IPS DF 19.7 (cell line): Measurements from ENCODE around the gene LIPE.

ENCODE experiments used
- DNase-seq: peaks from one replicate; pipeline ENCODE4 v3.0.0-alpha.2; 2013; ENCODE audit warnings: low read depth, low spot score

The LIPE gene

DNA sequence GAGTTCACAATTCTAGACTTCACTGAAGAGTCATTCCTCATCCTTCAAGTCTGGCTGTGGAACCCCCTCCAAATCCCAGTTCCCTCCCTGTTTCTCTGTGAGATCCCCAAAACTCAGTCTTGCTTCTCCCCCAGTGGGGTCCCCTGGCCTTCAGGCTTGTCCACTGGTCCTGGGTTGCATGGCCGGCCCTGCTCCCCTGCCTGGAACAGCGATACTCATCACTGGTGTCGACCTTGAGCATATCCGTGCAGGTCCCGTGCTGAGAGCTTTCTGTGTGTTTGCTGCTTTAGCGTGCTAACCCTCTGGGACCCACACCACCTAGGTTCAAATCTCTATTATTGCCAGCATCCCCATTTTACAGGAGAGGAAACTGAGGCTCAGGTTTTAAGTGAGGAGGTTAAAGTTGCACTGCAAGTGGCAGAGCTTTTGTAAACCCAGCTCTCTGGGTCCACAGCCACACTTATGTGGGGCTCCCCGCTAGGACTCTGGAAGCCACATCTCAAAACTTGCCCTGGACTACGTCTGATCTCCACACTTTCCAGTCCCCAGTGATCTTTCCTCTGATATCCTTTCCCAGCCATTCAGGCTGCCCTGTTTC is 15.5 kb downstream of the LIPE start:
- DNase-seq: no peak

DNA sequence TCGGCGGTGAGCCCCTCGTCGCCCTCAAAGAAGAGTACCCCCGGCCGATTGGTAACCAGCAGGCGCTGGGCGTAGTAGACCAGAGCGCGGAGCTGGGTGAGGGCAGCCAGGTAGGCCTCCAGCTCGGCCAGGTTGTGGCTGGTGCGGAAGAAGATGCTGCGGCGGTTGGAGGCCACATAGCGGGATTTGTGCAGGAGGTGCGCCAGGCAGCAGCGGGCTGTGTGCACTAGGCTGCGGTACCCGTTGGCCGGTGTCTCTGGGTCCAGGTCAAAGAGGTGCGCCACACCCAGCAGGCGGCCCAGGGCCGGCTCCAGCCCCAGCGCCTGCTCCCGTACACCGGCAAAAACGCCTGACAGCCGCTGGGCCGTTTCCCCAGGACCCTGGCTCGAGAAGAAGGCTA is 16.8 kb downstream of the LIPE start:
- DNase-seq: no peak

DNA sequence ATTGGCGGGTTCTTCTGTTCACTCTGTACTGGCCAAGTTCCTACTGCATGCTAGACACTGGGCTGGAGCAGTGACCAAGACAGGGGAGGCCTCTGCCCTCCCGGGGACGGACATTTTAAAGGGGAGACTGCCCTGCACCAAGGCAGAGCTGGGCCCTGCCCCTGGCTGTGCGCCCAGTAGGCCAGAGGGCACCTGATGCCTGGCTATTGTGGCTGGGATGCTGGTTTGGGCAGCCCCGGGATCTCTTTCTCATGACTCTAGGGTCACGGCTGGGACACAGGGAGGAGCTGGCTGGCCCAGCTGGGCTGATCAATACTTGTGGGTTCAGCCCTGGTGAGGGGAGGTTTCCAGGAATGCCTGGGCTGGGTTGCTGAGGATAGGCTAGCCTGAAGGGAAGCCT is 17.7 kb downstream of the LIPE start:
- no peak for DNase-seq

DNA sequence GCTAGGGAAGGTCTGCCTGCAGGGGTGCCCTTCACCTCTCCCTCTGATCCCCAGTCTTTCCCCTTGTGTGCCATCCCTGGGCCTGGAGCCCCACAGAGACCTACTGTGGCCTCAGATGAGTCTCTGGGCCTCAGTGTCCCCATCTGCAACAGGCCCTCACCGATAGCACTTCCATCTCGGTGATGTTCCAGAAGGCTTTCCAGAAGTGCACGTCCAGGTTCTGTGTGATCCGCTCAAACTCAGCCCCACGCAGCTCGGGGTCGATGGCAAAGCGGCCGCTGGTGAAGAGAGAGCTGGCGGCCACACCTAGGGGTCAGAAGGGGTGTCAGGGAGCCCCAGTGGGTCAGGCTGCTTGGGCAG is 19.4 kb downstream of the LIPE start:
- DNase-seq: no peak

DNA sequence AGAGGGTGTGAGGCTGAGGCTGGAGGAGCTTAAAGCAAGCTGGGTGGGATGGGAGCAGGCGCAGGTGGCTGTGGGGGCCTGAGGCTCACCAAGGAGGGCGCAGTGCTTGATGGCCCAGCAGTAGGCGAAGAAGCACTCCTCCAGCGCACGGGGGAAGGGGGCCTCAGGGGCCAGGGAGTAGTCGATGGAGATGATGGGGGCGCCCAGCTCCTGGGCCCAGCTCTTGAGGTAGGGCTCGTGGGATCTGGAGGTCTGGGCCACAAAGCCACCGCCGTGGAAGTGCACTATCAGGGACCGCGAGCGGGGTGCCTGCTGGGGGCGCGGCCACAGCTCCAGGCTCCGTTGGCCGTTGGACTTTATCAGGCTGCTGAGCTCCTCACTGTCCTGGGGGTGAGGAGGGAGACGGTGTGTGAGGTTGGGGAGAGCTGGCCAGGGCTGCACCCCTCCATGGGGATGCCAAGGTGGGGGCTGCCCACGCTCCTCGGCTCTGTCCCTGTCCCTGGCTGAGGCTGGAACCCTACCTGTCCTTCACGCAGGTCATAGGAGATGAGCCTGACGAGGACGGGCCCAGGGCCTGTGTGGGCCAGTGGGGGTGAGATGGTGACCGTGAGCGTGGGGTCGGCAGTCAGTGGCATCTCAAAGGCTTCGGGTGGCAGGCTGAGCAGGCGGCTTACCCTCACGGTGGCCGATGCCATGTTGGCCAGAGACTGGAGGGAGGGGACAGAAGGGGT is 19.9 kb downstream of the LIPE start:
- no peak for DNase-seq

DNA sequence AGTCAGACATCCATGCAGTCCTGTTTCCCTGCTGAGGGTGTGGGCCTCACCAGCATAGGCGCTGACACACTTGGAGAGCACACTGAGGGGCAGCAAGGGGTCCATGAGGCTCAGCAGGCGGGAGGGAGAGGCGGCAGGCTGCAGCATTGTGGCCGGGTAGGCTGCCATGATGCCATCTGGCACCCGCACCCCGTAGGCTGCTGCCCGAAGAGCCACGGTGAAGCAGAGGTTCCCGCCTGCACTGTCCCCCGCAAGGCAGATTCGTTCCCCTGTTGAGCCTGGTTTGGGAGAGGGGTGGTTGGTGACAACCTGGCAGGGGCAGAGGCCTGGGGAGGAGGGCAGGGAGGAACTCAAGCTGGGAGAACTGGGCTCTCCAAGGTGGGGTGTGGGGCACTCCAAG is 21.1 kb downstream of the LIPE start:
- no peak for DNase-seq

DNA sequence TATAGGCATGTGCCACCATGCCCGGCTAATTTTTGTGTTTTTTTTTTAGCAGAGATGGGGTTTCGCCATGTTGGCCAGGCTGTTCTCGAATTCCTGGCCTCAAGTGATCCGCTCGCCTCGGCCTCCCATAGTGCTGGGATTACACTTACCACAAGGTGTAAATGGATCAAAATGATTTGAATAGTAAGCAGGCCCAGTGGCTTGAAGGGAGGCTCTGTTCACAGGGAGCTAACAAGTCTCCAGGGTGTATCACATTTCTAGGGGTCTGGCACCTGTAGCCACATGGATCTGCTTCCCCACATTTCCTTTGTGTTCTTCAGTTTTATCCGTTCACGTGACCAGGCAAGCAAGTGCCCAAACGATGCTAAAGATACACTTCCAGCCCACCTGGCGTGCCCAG is 23.6 kb downstream of the LIPE start:
- DNase-seq: no peak

DNA sequence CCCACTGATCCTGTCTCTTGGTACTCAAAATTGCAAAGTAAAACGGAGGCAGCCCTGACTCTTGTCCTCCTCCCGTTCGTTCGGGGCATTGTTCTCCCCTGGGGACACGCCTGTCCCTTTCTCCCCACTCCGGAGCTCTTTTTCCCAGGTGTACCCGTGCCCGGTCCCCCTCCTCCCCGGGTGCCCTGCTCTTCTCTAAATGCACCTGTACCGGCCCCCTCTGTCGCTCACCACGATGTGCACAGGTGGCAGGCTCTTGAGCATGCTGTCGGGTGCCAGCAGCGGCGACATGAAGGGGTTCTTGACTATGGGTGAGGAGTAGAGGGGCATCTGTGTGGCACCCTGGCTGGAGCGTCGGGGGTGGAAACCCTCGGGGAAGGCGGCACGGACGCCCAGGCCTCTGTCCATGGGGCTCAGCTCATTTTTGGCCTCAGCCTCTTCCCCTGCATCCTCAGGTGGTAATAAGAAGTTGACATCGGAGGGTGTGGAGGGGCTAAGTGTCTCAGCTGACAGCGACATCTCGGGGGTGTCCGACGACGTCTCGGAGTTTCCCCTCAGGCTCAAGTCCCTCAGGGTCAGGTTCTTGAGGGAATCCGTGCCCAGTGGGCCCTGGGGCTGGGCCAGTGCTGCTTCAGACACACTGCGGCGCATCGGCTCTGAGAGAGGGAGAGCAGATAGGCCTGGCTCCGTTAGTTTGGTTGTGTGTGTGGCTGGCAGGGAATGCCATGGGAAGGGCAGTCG is 24.6 kb downstream of the LIPE start:
- no peak for DNase-seq

DNA sequence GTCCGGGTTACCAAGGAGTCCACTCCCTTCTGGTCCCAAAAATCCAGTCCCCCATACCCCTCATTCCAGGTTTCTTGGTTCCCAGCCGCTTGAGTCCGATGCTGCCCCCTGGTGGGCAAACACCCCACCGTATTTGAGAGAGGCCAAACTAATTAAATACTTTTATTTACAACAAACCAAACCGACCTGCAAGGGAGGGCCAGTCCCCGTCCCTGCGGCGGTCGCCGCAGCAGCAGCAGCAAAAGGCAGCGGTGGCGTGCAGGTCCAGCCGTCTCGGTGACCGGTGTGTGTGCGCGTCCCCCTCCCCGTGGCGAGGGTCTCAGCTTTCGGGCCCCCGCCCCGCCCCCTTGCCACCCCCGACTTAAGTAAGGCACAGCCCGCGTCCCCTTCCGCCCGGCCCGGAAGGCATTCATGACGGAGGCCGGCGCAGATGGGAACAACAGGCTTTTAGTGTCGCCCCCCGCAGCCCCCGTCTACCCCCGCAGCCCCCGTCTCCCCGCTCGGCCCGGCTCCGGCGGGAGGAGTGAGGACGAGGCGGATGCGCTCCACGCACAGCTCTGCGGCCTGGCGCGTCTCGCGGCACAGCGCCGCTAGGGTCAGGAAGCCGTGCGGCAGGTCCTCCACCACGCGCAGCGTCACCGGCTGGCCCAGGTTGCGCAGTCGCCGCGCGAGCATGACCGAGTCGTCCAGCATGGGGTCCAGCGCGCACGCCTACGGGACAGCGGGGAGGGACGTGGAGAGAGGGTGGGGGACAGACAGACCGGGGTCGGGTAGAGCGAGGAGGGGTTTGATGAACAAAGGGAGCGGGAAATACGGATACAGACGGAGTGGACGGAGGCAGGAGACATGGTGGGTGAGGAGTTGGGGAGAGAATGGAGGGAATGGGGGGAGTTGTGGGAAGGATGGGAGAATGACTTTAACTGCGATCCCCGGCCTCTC is 25.6 kb downstream of the LIPE start:
- DNase-seq: no peak

DNA sequence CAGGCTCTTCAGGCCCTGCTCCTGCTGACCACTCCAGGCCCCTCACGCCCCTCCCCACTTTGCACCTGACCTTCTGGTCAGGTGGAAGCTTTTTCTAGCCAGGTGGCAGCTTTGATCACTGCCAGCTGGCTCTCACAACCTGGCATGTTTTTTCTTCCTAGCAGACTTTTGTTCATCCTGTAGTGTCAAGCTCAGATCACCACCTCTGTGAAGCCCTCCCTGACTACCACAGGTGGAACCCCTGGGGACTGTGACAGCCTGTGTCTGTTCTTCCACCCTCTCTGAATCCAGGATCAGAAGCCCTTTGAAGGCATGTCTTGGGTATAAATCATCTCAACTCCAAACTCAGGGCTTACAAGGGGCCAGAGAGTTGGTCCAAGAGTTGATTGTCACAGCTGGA is 26.8 kb downstream of the LIPE start:
- no peak for DNase-seq

DNA sequence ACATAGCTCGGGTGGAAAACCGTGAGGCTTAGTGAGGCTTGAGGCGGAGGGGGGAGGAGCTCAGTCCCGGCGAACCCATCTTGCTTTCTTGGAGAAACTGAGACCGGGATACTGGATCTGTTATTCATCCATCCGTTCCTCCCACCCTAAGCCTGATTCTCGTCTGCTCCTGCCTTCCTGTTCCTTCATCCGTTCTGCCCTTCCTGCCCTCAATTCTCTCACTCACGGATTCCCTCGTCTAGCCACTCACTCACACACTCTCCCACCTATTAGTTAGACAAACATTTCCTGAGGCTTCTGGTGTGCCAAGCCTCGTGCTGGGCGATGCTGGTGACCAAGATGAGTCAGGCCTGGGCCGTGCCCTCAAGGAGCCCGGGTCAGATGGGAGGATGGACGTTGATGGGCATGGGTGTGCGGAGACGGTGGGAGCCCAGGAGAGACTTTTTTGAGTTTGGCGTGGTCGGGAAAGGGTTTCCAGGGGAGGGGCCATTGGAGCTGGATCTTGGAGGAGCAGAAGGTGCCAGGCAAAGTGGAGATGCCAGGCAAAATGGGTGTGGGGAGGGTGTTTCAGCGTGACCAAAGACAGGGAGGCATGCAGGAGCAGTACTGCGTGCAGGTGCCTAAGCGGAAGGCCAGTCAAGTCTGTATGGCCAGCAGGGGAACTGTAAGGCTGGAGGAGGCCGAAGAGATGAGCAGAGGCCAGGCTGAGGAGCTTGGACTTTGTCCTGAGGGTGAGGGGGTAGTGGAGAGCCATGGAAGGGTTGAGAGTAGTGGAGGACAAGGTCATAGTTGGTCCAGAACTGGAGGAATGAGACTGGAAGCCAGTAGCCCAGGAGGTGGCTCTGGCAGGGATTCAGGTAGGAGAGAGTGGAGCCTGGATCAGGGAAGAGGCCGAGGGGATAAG is 29.7 kb downstream of the LIPE start:
- DNase-seq: no peak

DNA sequence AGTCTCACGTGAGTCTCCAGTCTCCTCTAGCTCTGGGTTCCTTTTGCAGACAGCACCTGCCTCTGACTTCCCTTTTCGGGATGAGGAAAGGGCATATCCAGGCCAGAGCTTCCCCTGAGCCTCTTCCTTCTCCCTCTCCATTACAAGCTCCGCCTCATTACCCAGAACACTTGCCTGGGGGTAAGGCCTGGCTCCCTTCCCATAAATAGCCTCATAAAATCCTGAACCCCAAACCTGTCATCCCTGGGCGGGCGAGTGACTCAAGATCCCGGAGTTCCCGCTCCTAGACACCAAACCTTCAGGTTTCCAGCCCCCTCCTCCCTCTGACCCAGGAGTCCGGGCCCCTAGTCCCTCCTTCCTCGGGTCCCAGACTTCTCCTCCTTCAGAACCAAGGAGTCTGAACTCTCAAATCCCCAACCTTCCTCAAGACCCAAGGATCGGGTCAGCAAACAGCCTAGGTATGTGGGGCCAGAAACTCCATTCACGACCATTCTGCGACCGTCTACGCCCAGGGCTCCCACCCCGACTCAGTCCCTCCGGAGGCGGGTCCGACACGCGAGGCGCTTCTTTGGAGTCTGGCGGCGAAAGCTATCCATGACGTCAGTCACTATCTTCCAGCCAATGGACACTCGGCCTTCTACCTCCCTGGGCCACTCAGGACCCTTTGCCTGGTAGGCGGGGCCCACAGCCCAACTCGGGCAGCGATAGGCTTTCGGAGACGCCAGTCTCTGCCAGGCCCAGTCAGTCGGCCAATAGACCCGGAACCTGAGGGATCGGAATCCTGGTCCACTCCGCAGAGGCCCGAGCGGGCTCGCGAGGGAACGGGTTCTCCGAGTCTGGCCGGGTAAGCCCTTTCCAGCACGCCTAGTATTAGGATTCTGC is 30.6 kb downstream of the LIPE start:
- DNase-seq: peak; percentile 97

DNA sequence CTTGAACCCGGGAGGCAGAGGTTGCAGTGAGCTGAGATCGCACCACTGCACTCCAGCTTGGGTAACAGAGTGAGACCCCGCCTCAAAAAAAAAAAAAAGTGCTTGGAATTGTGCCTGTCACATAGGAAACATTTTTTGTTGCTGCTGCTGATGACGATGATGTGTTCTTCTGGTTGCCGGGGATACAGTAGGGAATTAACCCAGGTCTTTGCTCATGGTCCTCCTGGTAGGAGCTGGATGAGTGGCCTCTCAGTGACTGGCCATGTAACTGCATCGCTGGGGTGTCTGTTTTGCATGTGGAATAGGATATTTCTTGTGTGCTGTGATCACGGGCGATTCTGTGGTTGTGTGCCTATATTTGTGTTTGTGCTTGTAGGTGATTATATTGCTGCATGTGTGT is 32.4 kb downstream of the LIPE start:
- no peak for DNase-seq

DNA sequence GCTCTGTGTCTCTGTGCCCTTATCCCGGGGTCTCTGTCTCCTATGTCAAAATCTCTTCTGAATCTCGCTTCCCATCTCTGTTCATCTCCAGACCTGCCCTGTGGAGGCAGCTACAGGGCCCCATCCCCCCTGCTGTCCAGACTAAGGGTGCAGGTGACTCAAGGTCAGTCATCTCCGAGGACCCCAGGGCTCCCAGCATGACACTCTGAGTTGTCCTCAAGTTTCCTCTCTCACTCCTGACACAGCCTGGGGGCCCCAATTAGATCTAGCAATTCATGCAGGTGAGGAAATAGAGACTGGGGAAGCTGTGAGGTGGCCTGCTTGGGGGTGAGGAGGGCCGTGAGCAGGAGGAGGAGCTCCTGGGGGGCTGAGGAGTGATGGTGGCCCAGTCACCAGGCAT is 35.0 kb downstream of the LIPE start:
- DNase-seq: no peak

DNA sequence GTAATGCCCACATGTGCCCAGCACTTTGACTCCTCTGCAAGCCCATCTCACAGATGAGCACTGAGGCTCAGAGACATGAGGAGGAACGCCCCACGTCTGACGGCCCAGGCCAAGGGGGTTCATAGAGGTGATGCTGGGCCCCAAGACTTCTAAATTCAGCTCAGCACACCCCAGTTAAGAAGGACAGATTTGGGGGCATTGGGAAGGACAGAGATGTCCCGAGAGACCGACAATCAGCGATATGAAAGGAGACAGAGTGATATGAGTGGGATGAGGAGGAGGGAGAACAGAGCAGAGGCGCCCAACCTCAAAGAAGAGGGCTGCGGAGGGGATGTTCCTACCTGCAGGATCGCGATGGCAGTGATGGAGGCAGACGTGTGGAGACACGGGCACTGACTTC is 37.3 kb downstream of the LIPE start, which contains the start of gene CNFN:
CNFN (minus strand) TSS at position 399 of the 400 bp plus-strand sequence. CDS start 1,260 bp downstream, outside the sequence.
- DNase-seq: no peak

DNA sequence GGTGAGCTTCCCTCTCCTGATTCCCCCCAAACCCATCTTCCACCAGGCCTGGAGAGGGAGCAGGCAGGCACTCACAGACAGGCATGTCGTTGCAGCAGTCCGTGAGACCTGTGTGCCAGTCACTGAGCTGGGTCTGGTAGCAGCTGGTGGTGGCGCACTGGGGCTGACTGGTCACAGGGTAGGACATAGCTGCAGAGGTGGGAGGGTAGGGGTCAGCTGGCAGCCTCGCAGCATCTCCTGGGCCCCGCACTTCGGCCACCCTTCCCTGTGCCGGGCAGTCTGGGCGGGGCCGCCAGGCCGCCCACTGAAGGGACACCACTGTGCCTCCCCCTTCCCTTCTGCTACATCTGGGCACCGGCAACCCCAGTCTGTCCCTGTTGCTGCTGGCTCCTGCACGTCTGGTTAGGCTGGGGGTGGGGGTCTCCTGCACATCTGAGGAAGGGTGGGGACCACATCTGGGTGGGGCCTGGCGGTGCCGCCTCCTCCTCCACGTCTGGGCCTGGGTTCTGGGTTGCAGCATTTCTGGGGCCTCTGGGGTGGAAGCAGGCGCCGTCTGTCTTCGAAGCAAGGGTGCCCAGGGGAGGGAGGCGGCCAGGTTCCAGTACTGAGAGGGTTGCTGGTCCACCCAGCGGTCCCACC is 38.2 kb downstream of the LIPE start:
- no peak for DNase-seq

DNA sequence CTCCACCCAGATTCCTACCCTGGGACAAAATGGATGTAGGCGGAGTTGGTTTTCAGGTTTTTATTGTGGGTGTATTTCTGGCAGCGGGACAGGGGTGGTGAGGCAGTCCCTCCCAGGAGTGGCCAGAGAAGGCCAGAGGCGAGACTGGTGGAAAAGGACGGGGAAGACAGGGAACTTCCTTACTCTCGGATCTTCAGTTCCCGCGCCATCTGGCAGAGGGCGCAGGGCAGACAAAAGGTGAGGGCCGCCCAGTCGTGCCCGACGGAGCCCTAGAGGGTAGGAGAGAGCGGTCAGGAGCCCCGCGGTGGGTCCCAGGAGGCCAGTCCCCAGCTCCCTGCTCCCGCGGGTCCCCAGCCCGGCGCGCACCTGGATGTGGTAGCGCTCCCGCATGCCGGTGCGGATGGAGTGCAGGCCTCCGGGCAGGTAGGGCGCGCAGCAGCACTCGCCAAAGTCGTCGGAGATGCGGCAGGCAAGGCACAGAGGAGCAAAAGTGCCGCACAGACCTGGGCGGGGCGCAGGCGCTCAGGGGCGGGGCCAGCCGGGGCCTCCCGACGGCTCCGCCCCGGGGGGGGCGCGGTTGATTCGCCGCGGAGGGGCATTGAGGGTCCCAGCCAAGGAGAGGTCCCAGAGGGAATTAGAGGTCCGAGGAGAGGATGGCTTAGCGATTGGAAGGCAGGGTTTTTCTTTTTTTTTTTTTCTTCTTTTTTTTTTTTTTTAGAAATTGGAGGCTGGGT is 40.0 kb downstream of the LIPE start:
- no peak for DNase-seq

DNA sequence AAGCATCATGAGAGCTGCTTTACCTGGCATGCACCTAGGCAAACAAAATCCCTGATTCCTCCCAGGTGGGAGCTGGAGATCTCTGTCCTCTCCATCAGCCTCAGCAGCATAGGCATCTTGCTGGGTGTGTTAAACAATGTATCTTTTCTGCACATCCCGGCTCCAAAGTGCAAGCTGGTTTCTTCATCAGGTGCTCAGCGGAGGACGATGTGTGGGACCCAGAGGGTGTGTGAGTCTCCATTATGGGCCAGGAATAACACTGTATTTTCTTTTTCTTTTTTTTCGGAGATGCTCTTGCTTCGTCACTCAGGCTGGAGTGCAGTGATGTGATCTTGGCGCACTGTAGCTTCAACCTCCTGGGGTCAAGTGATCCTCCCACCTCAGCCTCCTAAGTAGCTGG is 47.0 kb downstream of the LIPE start:
- DNase-seq: no peak
